CD8-positive, alpha-beta memory T cell (primary cell): ENCODE measurements around the gene C16orf89. TPM values are rescaled to one million over a fixed set of nuclear protein-coding genes. Genes with fewer than 3 reads are reported as not detected.

Experiments
- CTCF ChIA-PET: fragments of 350-600 bp; sonication (Branson Sonifier 250); formaldehyde crosslinking; loops from one replicate; lab custom pipeline; 2021; ENCODE audit warnings: antibody characterized with exemption; lab: Charles Lee
- POLR2A ChIA-PET: fragments of 350-600 bp; sonication (Branson Sonifier 250); formaldehyde crosslinking; loops from one replicate; lab custom pipeline; 2021; ENCODE audit warnings: antibody characterized with exemption; lab: Charles Lee
- DNase-seq, 5 donors: peaks; one replicate each; pipeline versions ENCODE4 v3.0.0 to v3.0.0-alpha.2; 2020 to 2022; ENCODE audit warnings: mixed read lengths in 1 of 5
- H3K27ac ChIP-seq: one replicate; pipeline ENCODE4 v1.7.0; 2013; ENCODE audit warnings: low read depth, mild to moderate bottlenecking, low read length, moderate library complexity
- H3K27me3 ChIP-seq: 2 replicates; pipeline ENCODE4 v1.7.0; 2013; ENCODE audit warnings: low read length, mild to moderate bottlenecking; ENCODE audit not compliant: insufficient read depth, poor library complexity, severe bottlenecking
- H3K36me3 ChIP-seq: 2 replicates; pipeline ENCODE4 v1.7.0; 2013; ENCODE audit warnings: mild to moderate bottlenecking, low read length, moderate library complexity; ENCODE audit not compliant: insufficient read depth
- H3K4me1 ChIP-seq: 2 replicates; pipeline ENCODE4 v1.7.0; 2013; ENCODE audit warnings: mild to moderate bottlenecking, low read length, moderate library complexity; ENCODE audit not compliant: insufficient read depth
- H3K4me3 ChIP-seq: 2 replicates; pipeline ENCODE4 v1.7.0; 2013; ENCODE audit warnings: mild to moderate bottlenecking, low read length
- H3K9me3 ChIP-seq: 2 replicates; pipeline ENCODE4 v1.7.0; 2013; ENCODE audit warnings: mild to moderate bottlenecking, low read length
- H3K27ac Mint-ChIP-seq, 8 donors: one replicate each; pipeline ENCODE4 v1.8.0; 2020 to 2021; ENCODE audit warnings: mixed read lengths in 8 of 8, mild to moderate bottlenecking in 6 of 8, inconsistent platforms in 3 of 8, moderate library complexity in 3 of 8
- H3K27me3 Mint-ChIP-seq, 2 donors: one replicate each; pipeline ENCODE4 v1.8.0; 2020 to 2021; ENCODE audit warnings: mixed read lengths in 2 of 2, mild to moderate bottlenecking in 1 of 2, moderate library complexity in 1 of 2
- H3K36me3 Mint-ChIP-seq, 3 donors: one replicate each; pipeline ENCODE4 v1.8.0; 2020 to 2021; ENCODE audit warnings: mixed read lengths in 3 of 3, inconsistent platforms in 1 of 3, mild to moderate bottlenecking in 1 of 3
- H3K4me1 Mint-ChIP-seq, 3 donors: one replicate each; pipeline ENCODE4 v1.8.0; 2020 to 2021; ENCODE audit warnings: mixed read lengths in 3 of 3, inconsistent platforms in 1 of 3, mild to moderate bottlenecking in 1 of 3
- H3K4me3 Mint-ChIP-seq, 7 donors: one replicate each; pipeline ENCODE4 v1.8.0; 2020 to 2021; ENCODE audit warnings: mixed read lengths in 7 of 7, mild to moderate bottlenecking in 6 of 7, moderate library complexity in 4 of 7, inconsistent platforms in 2 of 7
- H3K9me3 Mint-ChIP-seq, 5 donors: one replicate each; pipeline ENCODE4 v1.8.0; 2020 to 2022; ENCODE audit warnings: mixed read lengths in 5 of 5, mild to moderate bottlenecking in 3 of 5, moderate library complexity in 2 of 5, inconsistent platforms in 1 of 5
- polyA plus RNA-seq: library from polyadenylated mRNA; unstranded; fragments of 300-500 nt; fragmentation: Illumina TruSeq; gene quantifications from one replicate; pipeline ENCODE4 v1.2.3, GENCODE V29; 2021
- total RNA-seq, 2 experiments: library from RNA; stranded (reverse); gene quantifications; one replicate each; pipeline ENCODE4 v1.2.3, GENCODE V29; 2021

The C16orf89 gene
- total and polyA plus RNA-seq, 3 experiments from 2014 or later = not detected

GRCh38 chr16:5020551-5020950, 45.2 kb downstream of the C16orf89 start:
- DNase-seq = no peak
- ChIA-PET CTCF (no interaction called here), POLR2A (no interaction called here)
- no peaks in the 10 kb centered on the region for H3K36me3 ChIP-seq
- peaks cover 0 to 5% (median 0%) of the 10 kb centered on the region in 3 donors for H3K36me3 Mint-ChIP-seq
- no peak overlapping the region for H3K4me3 ChIP-seq
- no peak overlapping the region for H3K27ac ChIP-seq
- no peaks in the 10 kb centered on the region for H3K4me1 ChIP-seq
- H3K27me3 ChIP-seq = no peaks in the 10 kb centered on the region
- no peak overlapping the region for H3K4me3 Mint-ChIP-seq
- H3K27ac Mint-ChIP-seq = no peak overlapping the region
- H3K9me3 Mint-ChIP-seq = no peaks in the 10 kb centered on the region
- peaks cover 2 to 5% of the 10 kb centered on the region in 2 donors for H3K27me3 Mint-ChIP-seq
- no peaks in the 10 kb centered on the region for H3K9me3 ChIP-seq
- no peaks in the 10 kb centered on the region for H3K4me1 Mint-ChIP-seq

- Mint-ChIP-seq H3K4me1 (no peaks in the 10 kb centered on the region), H3K4me3 (no peak overlapping the region), H3K36me3 (peaks cover 0 to under 1% (median 0%) of the 10 kb centered on the region in 3 donors), H3K27me3 (peaks cover 2 to 8% of the 10 kb centered on the region in 2 donors), H3K27ac (no peak overlapping the region), H3K9me3 (no peaks in the 10 kb centered on the region)
- no peak for DNase-seq
- Histone ChIP-seq H3K9me3 (no peaks in the 10 kb centered on the region), H3K27ac (no peak overlapping the region), H3K4me1 (no peaks in the 10 kb centered on the region), H3K27me3 (no peaks in the 10 kb centered on the region), H3K4me3 (no peak overlapping the region), H3K36me3 (no peaks in the 10 kb centered on the region)
- CTCF ChIA-PET = no interaction called here
- POLR2A ChIA-PET = no interaction called here
Measured at GRCh38 chr16:5019775-5020174, 46.0 kb downstream of the C16orf89 start.

GRCh38 chr16:5018793-5019192, 47.0 kb downstream of the C16orf89 start:
- Mint-ChIP-seq H3K27ac (no peak overlapping the region), H3K4me3 (no peak overlapping the region), H3K9me3 (no peaks in the 10 kb centered on the region), H3K36me3 (no peaks in the 10 kb centered on the region), H3K4me1 (no peaks in the 10 kb centered on the region), H3K27me3 (peaks cover 2 to 8% of the 10 kb centered on the region in 2 donors)
- DNase-seq = no peak
- CTCF ChIA-PET = no interaction called here
- Histone ChIP-seq H3K4me3 (no peak overlapping the region), H3K36me3 (no peaks in the 10 kb centered on the region), H3K27ac (no peak overlapping the region), H3K27me3 (no peaks in the 10 kb centered on the region), H3K9me3 (no peaks in the 10 kb centered on the region), H3K4me1 (no peaks in the 10 kb centered on the region)
- POLR2A ChIA-PET = no interaction called here

GRCh38 chr16:5017678-5017969, 48.1 kb downstream of the C16orf89 start:
- Mint-ChIP-seq H3K4me1 (no peaks in the 10 kb centered on the region), H3K36me3 (no peaks in the 10 kb centered on the region), H3K9me3 (no peaks in the 10 kb centered on the region), H3K27me3 (peaks cover 7 to 9% of the 10 kb centered on the region in 2 donors), H3K4me3 (no peak overlapping the region), H3K27ac (no peak overlapping the region)
- Histone ChIP-seq H3K36me3 (no peaks in the 10 kb centered on the region), H3K4me3 (no peak overlapping the region), H3K9me3 (no peaks in the 10 kb centered on the region), H3K27ac (no peak overlapping the region), H3K27me3 (no peaks in the 10 kb centered on the region), H3K4me1 (no peaks in the 10 kb centered on the region)
- no peak for DNase-seq
- CTCF ChIA-PET = no interaction called here
- POLR2A ChIA-PET = no interaction called here

GRCh38 chr16:5016967-5017677, 48.6 kb downstream of the C16orf89 start:
- ChIA-PET POLR2A (no interaction called here), CTCF (no interaction called here)
- Mint-ChIP-seq H3K27me3 (peaks cover 7 to 9% of the 10 kb centered on the region in 2 donors), H3K27ac (no peak overlapping the region), H3K9me3 (no peaks in the 10 kb centered on the region), H3K4me1 (no peaks in the 10 kb centered on the region), H3K4me3 (no peak overlapping the region), H3K36me3 (no peaks in the 10 kb centered on the region)
- H3K4me3 ChIP-seq = no peak overlapping the region
- H3K9me3 ChIP-seq = no peaks in the 10 kb centered on the region
- no peak overlapping the region for H3K27ac ChIP-seq
- no peaks in the 10 kb centered on the region for H3K4me1 ChIP-seq
- no peak for DNase-seq
- H3K27me3 ChIP-seq = no peaks in the 10 kb centered on the region
- H3K36me3 ChIP-seq = no peaks in the 10 kb centered on the region

GRCh38 chr16:5015887-5016286, 49.9 kb downstream of the C16orf89 start:
- H3K4me3 Mint-ChIP-seq = no peak overlapping the region
- ChIA-PET CTCF (no interaction called here), POLR2A (no interaction called here)
- no peaks in the 10 kb centered on the region for H3K4me1 Mint-ChIP-seq
- H3K9me3 Mint-ChIP-seq = no peaks in the 10 kb centered on the region
- H3K36me3 Mint-ChIP-seq = no peaks in the 10 kb centered on the region
- Histone ChIP-seq H3K9me3 (no peaks in the 10 kb centered on the region), H3K4me3 (no peak overlapping the region), H3K36me3 (no peaks in the 10 kb centered on the region), H3K4me1 (no peaks in the 10 kb centered on the region), H3K27ac (no peak overlapping the region), H3K27me3 (no peaks in the 10 kb centered on the region)
- H3K27me3 Mint-ChIP-seq = peaks cover 9 to 11% of the 10 kb centered on the region in 2 donors
- H3K27ac Mint-ChIP-seq = no peak overlapping the region
- no peak for DNase-seq

- Histone ChIP-seq H3K36me3 (no peaks in the 10 kb centered on the region), H3K27ac (no peak overlapping the region), H3K27me3 (no peaks in the 10 kb centered on the region), H3K4me1 (no peaks in the 10 kb centered on the region), H3K4me3 (no peak overlapping the region), H3K9me3 (no peaks in the 10 kb centered on the region)
- no peak overlapping the region for H3K27ac Mint-ChIP-seq
- H3K4me1 Mint-ChIP-seq = no peaks in the 10 kb centered on the region
- H3K4me3 Mint-ChIP-seq = no peak overlapping the region
- CTCF ChIA-PET = no interaction called here
- POLR2A ChIA-PET = no interaction called here
- peaks cover 9 to 15% of the 10 kb centered on the region in 2 donors for H3K27me3 Mint-ChIP-seq
- no peak for DNase-seq
- H3K36me3 Mint-ChIP-seq = no peaks in the 10 kb centered on the region
- no peaks in the 10 kb centered on the region for H3K9me3 Mint-ChIP-seq
Measured at GRCh38 chr16:5015351-5015750, 50.4 kb downstream of the C16orf89 start.

- Histone ChIP-seq H3K27me3 (no peaks in the 10 kb centered on the region), H3K4me3 (no peak overlapping the region), H3K9me3 (no peaks in the 10 kb centered on the region), H3K27ac (no peak overlapping the region), H3K4me1 (no peaks in the 10 kb centered on the region), H3K36me3 (no peaks in the 10 kb centered on the region)
- H3K27ac Mint-ChIP-seq = no peak overlapping the region
- no peaks in the 10 kb centered on the region for H3K4me1 Mint-ChIP-seq
- DNase-seq = no peak
- POLR2A ChIA-PET = no interaction called here
- H3K27me3 Mint-ChIP-seq = peaks cover 16 to 25% of the 10 kb centered on the region in 2 donors
- no peaks in the 10 kb centered on the region for H3K36me3 Mint-ChIP-seq
- CTCF ChIA-PET = no interaction called here
- no peaks in the 10 kb centered on the region for H3K9me3 Mint-ChIP-seq
- no peak overlapping the region for H3K4me3 Mint-ChIP-seq
Measured at GRCh38 chr16:5012887-5013286, 52.9 kb downstream of the C16orf89 start.
